PC-9 (cell line): ENCODE data around the gene TEX47. TPM values are rescaled to one million over a fixed set of nuclear protein-coding genes. Genes with fewer than 3 reads are reported as not detected.

Source experiments
- BruUV-seq: library from RNA; stranded (reverse); fragments of 400-500 nt; replicated peaks from 2 replicates; lab custom pipeline; 2021; lab: Mats Ljungman, UMichigan
- CTCF ChIA-PET: fragments of 300-600 bp; sonication (Branson Sonifier 250); formaldehyde crosslinking; loops from one replicate; lab custom pipeline; 2022; ENCODE audit warnings: antibody characterized with exemption; lab: Charles Lee
- POLR2A ChIA-PET: fragments of 300-600 bp; sonication (Branson Sonifier 250); formaldehyde crosslinking; loops from one replicate; lab custom pipeline; 2022; ENCODE audit warnings: antibody characterized with exemption; ENCODE audit not compliant: unreplicated experiment; lab: Charles Lee
- DNase-seq, 2 experiments: peaks; one replicate each; pipeline versions ENCODE4 v3.0.0 to v3.0.0-alpha.2; 2015 to 2022; ENCODE audit warnings: mixed read lengths in 1 of 2
- H2AFZ ChIP-seq: fragments of 200-600 bp; sonication (generic); 2 replicates; pipeline ENCODE4 v1.8.1; 2017; ENCODE audit warnings: antibody characterized with exemption
- H3F3A ChIP-seq: fragments of 200-600 bp; sonication (generic); 2 replicates; pipeline ENCODE4 v1.8.1; 2017; ENCODE audit warnings: antibody characterized with exemption, mild to moderate bottlenecking, low read depth; ENCODE audit not compliant: insufficient read depth
- H3K27ac ChIP-seq: fragments of 200-600 bp; sonication (generic); 2 replicates; pipeline ENCODE4 v1.6.1; 2016; ENCODE audit warnings: mixed run types
- H3K27me3 ChIP-seq: fragments of 200-600 bp; sonication (generic); 2 replicates; pipeline ENCODE4 v1.6.1; 2016; ENCODE audit warnings: low read depth, mixed run types; ENCODE audit not compliant: insufficient read depth
- H3K36me3 ChIP-seq: fragments of 200-600 bp; sonication (generic); 2 replicates; pipeline ENCODE4 v1.6.1; 2016; ENCODE audit warnings: low read depth, mixed run types
- H3K4me1 ChIP-seq: fragments of 200-600 bp; sonication (generic); replicated peaks from 2 replicates; pipeline ENCODE4 v1.6.1; 2016; ENCODE audit warnings: mixed run types; ENCODE audit not compliant: insufficient read depth
- H3K4me2 ChIP-seq: fragments of 200-600 bp; sonication (generic); 2 replicates; pipeline ENCODE4 v1.6.1; 2017; ENCODE audit warnings: mixed run types
- H3K4me3 ChIP-seq: fragments of 200-600 bp; sonication (generic); 2 replicates; pipeline ENCODE4 v1.6.1; 2016; ENCODE audit warnings: mixed run types
- H3K79me2 ChIP-seq: fragments of 200-600 bp; sonication (generic); 2 replicates; pipeline ENCODE4 v1.6.1; 2017; ENCODE audit warnings: low read depth, mixed run types
- H3K9me2 ChIP-seq: fragments of 200-600 bp; sonication (generic); 2 replicates; pipeline ENCODE4 v1.8.1; 2017; ENCODE audit warnings: mild to moderate bottlenecking; ENCODE audit not compliant: insufficient read depth
- H3K9me3 ChIP-seq: fragments of 200-600 bp; sonication (generic); 2 replicates; pipeline ENCODE4 v1.8.1; 2016; ENCODE audit warnings: low read depth; ENCODE audit not compliant: insufficient read depth
- H4K20me1 ChIP-seq: fragments of 200-600 bp; sonication (generic); 2 replicates; pipeline ENCODE4 v1.8.1; 2017; ENCODE audit not compliant: insufficient read depth
- EZH2 ChIP-seq: fragments of 200-600 bp; sonication (generic); IDR thresholded peaks from 2 replicates; pipeline ENCODE4 v1.8.0; 2017; ENCODE audit warnings: antibody characterized with exemption, low read depth
- intact Hi-C: fragments of 100-400 bp; cut with micrococcal nuclease; formaldehyde crosslinking; loops from one replicate; pipeline ENCODE4 v1.10.0; 2022; ENCODE audit not compliant: unreplicated experiment
- total RNA-seq: library from RNA; stranded (reverse); gene quantifications from 2 replicates; pipeline ENCODE4 v1.2.3, GENCODE V29; 2021
- TF ChIP-seq, protein P1 (sequence below): fragments of 200-600 bp; sonication (generic); conservative IDR thresholded peaks from 2 replicates; pipeline ENCODE4 v1.6.1; 2017; ENCODE audit warnings: mixed run types, antibody characterized with exemption, mild to moderate bottlenecking, moderate library complexity

Gene TEX47
- total RNA-seq, 1 experiment from 2014 or later, result not detected

DNA sequence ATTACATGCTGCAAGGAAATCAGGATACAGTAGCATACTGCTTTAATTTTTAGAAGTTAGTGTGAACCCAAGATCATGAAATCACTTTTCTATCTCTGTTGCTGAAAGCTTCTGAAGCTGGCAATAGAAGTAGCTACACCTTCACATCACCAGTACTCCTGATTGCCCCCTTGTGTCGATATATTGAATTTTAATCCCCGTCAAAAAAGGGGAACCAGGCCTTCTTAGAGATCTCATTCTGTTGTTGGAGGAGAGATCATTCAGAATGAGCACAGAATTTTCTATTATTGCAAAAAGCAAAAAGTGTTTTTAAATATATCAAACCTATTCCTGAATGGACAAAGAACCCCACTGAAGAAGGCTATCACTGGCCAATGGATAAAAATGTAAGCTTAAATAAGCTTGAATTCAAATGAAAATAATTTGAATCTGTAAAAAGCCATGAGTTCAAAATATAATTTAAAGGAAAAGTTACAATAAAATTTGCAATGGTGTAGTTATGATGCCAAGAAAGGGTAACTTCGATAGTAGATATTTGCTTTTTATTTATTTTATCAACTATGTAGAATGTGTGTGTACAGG lies 39.7 kb upstream of the TEX47 start:
- CTCF ChIA-PET, result interaction anchor here (0.5 to 1.3 kb wide), 2 partner anchors 592 to 727 kb away, joined by 3 to 14 read pairs; no protein-coding TSS in a partner anchor
- POLR2A ChIA-PET, result interaction anchor here (0.5 kb wide), 1 partner anchor 11 kb away, joined by 3 read pairs; no protein-coding TSS in a partner anchor
- intact Hi-C loops, result loop anchor here (1.0 kb wide), 1 partner anchor 592 kb away; no protein-coding TSS in a partner anchor

GRCh38 chr7:88826222-88826621 lies 30.7 kb upstream of the TEX47 start:
- no peaks in the 10 kb centered on the region for H3K79me2 ChIP-seq
- H3K36me3 ChIP-seq, result no peaks in the 10 kb centered on the region
- ChIA-PET CTCF (no interaction called here), POLR2A (no interaction called here)
- H3K27me3 ChIP-seq, result no peaks in the 10 kb centered on the region
- H3K4me1 ChIP-seq, result no peaks in the 10 kb centered on the region
- no peaks in the 10 kb centered on the region for H3K9me2 ChIP-seq
- H4K20me1 ChIP-seq, result no peaks in the 10 kb centered on the region
- H3K27ac ChIP-seq, result no peak overlapping the region
- no peak overlapping the region for H3K4me3 ChIP-seq
- BruUV-seq, result no TSS peak
- H3K9me3 ChIP-seq, result no peaks in the 10 kb centered on the region
- no peak overlapping the region for H3K4me2 ChIP-seq
- H2AFZ ChIP-seq, result no peak overlapping the region
- intact Hi-C loops, result no loop called here
- DNase-seq, result no peak
- no peaks in the 10 kb centered on the region for H3F3A ChIP-seq
- no peak for TF ChIP-seq EZH2
- TF ChIP-seq, protein P1, sequence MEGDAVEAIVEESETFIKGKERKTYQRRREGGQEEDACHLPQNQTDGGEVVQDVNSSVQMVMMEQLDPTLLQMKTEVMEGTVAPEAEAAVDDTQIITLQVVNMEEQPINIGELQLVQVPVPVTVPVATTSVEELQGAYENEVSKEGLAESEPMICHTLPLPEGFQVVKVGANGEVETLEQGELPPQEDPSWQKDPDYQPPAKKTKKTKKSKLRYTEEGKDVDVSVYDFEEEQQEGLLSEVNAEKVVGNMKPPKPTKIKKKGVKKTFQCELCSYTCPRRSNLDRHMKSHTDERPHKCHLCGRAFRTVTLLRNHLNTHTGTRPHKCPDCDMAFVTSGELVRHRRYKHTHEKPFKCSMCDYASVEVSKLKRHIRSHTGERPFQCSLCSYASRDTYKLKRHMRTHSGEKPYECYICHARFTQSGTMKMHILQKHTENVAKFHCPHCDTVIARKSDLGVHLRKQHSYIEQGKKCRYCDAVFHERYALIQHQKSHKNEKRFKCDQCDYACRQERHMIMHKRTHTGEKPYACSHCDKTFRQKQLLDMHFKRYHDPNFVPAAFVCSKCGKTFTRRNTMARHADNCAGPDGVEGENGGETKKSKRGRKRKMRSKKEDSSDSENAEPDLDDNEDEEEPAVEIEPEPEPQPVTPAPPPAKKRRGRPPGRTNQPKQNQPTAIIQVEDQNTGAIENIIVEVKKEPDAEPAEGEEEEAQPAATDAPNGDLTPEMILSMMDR, result no peak

More for the DNA sequence above, 39.7 kb upstream of the TEX47 start:
- H3K79me2 ChIP-seq, result no peaks in the 10 kb centered on the region
- no peak overlapping the region for H3K4me3 ChIP-seq
- no peaks in the 10 kb centered on the region for H3K9me2 ChIP-seq
- H4K20me1 ChIP-seq, result no peaks in the 10 kb centered on the region
- H3K4me2 ChIP-seq, result no peak overlapping the region
- no peaks in the 10 kb centered on the region for H3F3A ChIP-seq
- peak in 1 of 2 experiments; percentile 5 for DNase-seq
- H2AFZ ChIP-seq, result no peak overlapping the region
- no peaks in the 10 kb centered on the region for H3K36me3 ChIP-seq
- H3K27ac ChIP-seq, result no peak overlapping the region
- H3K4me1 ChIP-seq, result no peaks in the 10 kb centered on the region
- no peaks in the 10 kb centered on the region for H3K27me3 ChIP-seq
- TF ChIP-seq, protein P1, result peak; percentile 65
- TF ChIP-seq EZH2, result no peak
- H3K9me3 ChIP-seq, result no peaks in the 10 kb centered on the region; the same call in 1 of the 2 replicates
- no TSS peak for BruUV-seq

- POLR2A ChIA-PET, result no interaction called here
Measured at GRCh38 chr7:88818552-88818951, 23.0 kb upstream of the TEX47 start.

More at GRCh38 chr7:88818552-88818951, 23.0 kb upstream of the TEX47 start:
- DNase-seq, result no peak
- no peak for TF ChIP-seq EZH2
- TF ChIP-seq, protein P1, result no peak
- Histone ChIP-seq H3K4me1 (no peaks in the 10 kb centered on the region), H3K9me3 (no peaks in the 10 kb centered on the region), H3K4me2 (no peak overlapping the region), H2AFZ (no peak overlapping the region), H3K79me2 (no peaks in the 10 kb centered on the region), H3F3A (no peaks in the 10 kb centered on the region), H3K27ac (no peak overlapping the region), H3K9me2 (no peaks in the 10 kb centered on the region), H3K27me3 (no peaks in the 10 kb centered on the region), H4K20me1 (no peaks in the 10 kb centered on the region), H3K4me3 (no peak overlapping the region), H3K36me3 (no peaks in the 10 kb centered on the region)
- CTCF ChIA-PET, result no interaction called here
- BruUV-seq, result no TSS peak
- intact Hi-C loops, result no loop called here
